Measurements from ENCODE around the gene APOOL.

The APOOL gene

DNA sequence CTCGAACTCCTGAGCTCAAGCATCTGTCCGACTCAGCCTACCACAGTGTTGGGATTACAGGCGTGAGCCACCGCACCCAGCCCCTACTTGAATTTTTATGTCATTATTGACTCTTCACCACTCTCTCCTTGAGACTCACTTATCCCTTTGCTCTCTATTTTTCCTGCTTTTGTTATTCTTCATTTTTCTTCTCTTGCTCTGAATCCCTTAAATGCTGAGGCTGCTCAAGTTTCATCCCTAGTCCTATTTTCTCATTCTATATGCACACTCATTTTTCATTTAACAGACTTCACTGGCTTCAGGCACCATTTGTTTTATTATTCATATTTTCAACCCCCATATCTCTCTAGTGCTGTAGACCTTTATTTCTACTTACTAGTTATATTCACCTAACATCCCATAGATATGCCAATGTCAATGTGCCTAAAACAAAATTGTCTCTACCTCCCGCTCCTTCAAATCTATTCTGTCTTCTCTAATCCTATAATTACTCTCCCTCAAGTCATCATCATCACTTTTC lies 85.7 kb downstream of the APOOL start:
- Histone ChIP-seq H3K27ac (ENCODE audit: low read length) (no peak overlapping the region), H3K4me1 (ENCODE audit: insufficient read depth, low read length) (no peaks in the 10 kb centered on the region), H3K36me3 (ENCODE audit: insufficient read depth, low read depth, low read length) (peaks cover 4% of the 10 kb centered on the region; the same call in 1 of the 2 replicates), H3K4me3 (ENCODE audit: low read length) (no peak overlapping the region), H3K27me3 (ENCODE audit: insufficient read depth, low read length) (no peaks in the 10 kb centered on the region), H3K9ac (ENCODE audit: low read depth, low read length) (no peak overlapping the region), H3K9me3 (ENCODE audit: insufficient read depth, low read depth, low read length) (no peaks in the 10 kb centered on the region)

GRCh38 chrX:85107407-85107806 lies 103.7 kb downstream of the APOOL start:
- no peaks in the 10 kb centered on the region for H3K9me3 ChIP-seq (ENCODE audit: insufficient read depth, low read depth, low read length)
- no peak overlapping the region for H3K9ac ChIP-seq (ENCODE audit: low read depth, low read length)
- no peak overlapping the region for H3K4me3 ChIP-seq (ENCODE audit: low read length)
- H3K27ac ChIP-seq (ENCODE audit: low read length), result no peak overlapping the region
- no peaks in the 10 kb centered on the region for H3K4me1 ChIP-seq (ENCODE audit: insufficient read depth, low read length)
- H3K27me3 ChIP-seq (ENCODE audit: insufficient read depth, low read length), result no peaks in the 10 kb centered on the region
- H3K36me3 ChIP-seq (ENCODE audit: insufficient read depth, low read depth, low read length), result no peaks in the 10 kb centered on the region

GRCh38 chrX:85108165-85108564 lies 104.5 kb downstream of the APOOL start:
- Histone ChIP-seq H3K4me3 (ENCODE audit: low read length) (no peak overlapping the region), H3K9me3 (ENCODE audit: insufficient read depth, low read depth, low read length) (no peaks in the 10 kb centered on the region), H3K27me3 (ENCODE audit: insufficient read depth, low read length) (no peaks in the 10 kb centered on the region), H3K36me3 (ENCODE audit: insufficient read depth, low read depth, low read length) (no peaks in the 10 kb centered on the region), H3K27ac (ENCODE audit: low read length) (no peak overlapping the region), H3K9ac (ENCODE audit: low read depth, low read length) (no peak overlapping the region), H3K4me1 (ENCODE audit: insufficient read depth, low read length) (no peaks in the 10 kb centered on the region)

- no peaks in the 10 kb centered on the region for H3K27me3 ChIP-seq (ENCODE audit: insufficient read depth, low read length)
- no peak overlapping the region for H3K4me3 ChIP-seq (ENCODE audit: low read length)
- no peak overlapping the region for H3K9ac ChIP-seq (ENCODE audit: low read depth, low read length)
Measured at GRCh38 chrX:85109235-85109634, 105.6 kb downstream of the APOOL start.

DNA sequence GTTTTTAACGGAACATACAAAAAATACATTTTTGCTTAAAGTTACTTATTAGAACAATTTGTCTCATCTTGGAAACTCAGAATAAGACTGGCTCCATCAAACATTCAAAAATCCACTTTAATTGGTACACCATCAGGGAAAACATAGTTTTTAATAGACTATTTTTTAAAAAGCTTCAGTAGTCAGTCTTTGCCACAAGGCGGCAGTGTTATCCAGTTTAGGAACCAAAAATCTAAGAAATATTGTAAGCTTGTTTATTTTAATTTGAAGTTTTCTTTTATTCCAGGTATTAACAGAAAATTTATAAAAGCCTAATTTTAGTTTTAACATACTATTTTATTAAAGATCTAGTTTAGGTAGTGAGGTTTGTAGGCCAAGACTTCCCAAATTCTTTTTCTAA lies 107.7 kb downstream of the APOOL start:
- no peak overlapping the region for H3K9ac ChIP-seq (ENCODE audit: low read depth, low read length)
- no peaks in the 10 kb centered on the region for H3K27me3 ChIP-seq (ENCODE audit: insufficient read depth, low read length)
- no peaks in the 10 kb centered on the region for H3K9me3 ChIP-seq (ENCODE audit: insufficient read depth, low read depth, low read length)
- no peak overlapping the region for H3K4me3 ChIP-seq (ENCODE audit: low read length)
- no peaks in the 10 kb centered on the region for H3K4me1 ChIP-seq (ENCODE audit: insufficient read depth, low read length)
- H3K36me3 ChIP-seq (ENCODE audit: insufficient read depth, low read depth, low read length), result no peaks in the 10 kb centered on the region
- no peak overlapping the region for H3K27ac ChIP-seq (ENCODE audit: low read length)

More at GRCh38 chrX:85109235-85109634, 105.6 kb downstream of the APOOL start:
- Histone ChIP-seq H3K4me1 (ENCODE audit: insufficient read depth, low read length) (no peaks in the 10 kb centered on the region), H3K9me3 (ENCODE audit: insufficient read depth, low read depth, low read length) (no peaks in the 10 kb centered on the region), H3K36me3 (ENCODE audit: insufficient read depth, low read depth, low read length) (no peaks in the 10 kb centered on the region), H3K27ac (ENCODE audit: low read length) (no peak overlapping the region)

DNA sequence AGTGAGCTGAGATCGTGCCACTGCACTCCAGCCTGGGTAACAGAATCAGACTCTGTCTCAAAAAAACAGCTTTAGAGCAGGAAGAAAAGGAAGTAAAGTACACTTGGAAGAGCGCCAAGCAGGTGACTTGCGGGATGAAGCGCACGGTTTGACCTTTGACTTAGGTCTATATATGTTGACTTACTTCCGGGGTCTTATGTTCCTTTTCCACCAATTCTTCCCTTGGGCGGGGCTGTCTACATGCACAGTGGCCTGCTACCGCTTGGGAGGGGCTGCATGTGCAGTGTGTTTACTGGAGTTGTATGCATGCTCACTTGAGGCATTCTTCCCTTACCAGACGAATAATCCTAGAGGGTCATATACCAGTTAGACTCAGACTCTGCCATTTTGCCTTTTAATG lies 108.6 kb downstream of the APOOL start:
- H3K4me1 ChIP-seq (ENCODE audit: insufficient read depth, low read length), result no peaks in the 10 kb centered on the region
- H3K27ac ChIP-seq (ENCODE audit: low read length), result no peak overlapping the region
- H3K9me3 ChIP-seq (ENCODE audit: insufficient read depth, low read depth, low read length), result no peaks in the 10 kb centered on the region
- H3K36me3 ChIP-seq (ENCODE audit: insufficient read depth, low read depth, low read length), result no peaks in the 10 kb centered on the region
- H3K4me3 ChIP-seq (ENCODE audit: low read length), result no peak overlapping the region
- H3K9ac ChIP-seq (ENCODE audit: low read depth, low read length), result no peak overlapping the region
- no peaks in the 10 kb centered on the region for H3K27me3 ChIP-seq (ENCODE audit: insufficient read depth, low read length)

DNA sequence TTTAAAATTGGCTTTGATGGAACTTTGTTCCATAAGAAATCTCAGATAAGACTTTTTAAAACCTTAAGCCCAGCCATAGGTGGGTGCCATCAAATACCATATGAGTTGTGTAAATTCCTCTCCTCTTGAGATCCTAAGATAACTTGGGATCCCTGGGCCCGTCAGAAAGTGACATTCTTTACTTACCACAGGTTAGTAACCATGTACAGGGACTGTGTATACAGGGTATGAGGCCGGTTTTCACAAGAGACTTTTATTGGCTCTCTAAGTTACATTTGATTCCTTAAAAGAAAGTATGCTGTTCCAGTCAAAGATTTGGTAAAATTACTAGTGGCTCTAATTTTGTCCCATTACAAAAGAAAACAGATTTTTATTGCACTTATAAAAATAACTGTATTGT lies 110.1 kb downstream of the APOOL start:
- no peaks in the 10 kb centered on the region for H3K9me3 ChIP-seq (ENCODE audit: insufficient read depth, low read depth, low read length)
- H3K27me3 ChIP-seq (ENCODE audit: insufficient read depth, low read length), result no peaks in the 10 kb centered on the region
- H3K4me3 ChIP-seq (ENCODE audit: low read length), result no peak overlapping the region
- H3K27ac ChIP-seq (ENCODE audit: low read length), result no peak overlapping the region
- H3K36me3 ChIP-seq (ENCODE audit: insufficient read depth, low read depth, low read length), result no peaks in the 10 kb centered on the region
- no peak overlapping the region for H3K9ac ChIP-seq (ENCODE audit: low read depth, low read length)
- H3K4me1 ChIP-seq (ENCODE audit: insufficient read depth, low read length), result no peaks in the 10 kb centered on the region

- Histone ChIP-seq H3K27ac (ENCODE audit: low read length) (no peak overlapping the region), H3K4me3 (ENCODE audit: low read length) (no peak overlapping the region), H3K36me3 (ENCODE audit: insufficient read depth, low read depth, low read length) (no peaks in the 10 kb centered on the region), H3K9me3 (ENCODE audit: insufficient read depth, low read depth, low read length) (no peaks in the 10 kb centered on the region), H3K4me1 (ENCODE audit: insufficient read depth, low read length) (no peaks in the 10 kb centered on the region), H3K27me3 (ENCODE audit: insufficient read depth, low read length) (no peaks in the 10 kb centered on the region), H3K9ac (ENCODE audit: low read depth, low read length) (no peak overlapping the region)
Measured at GRCh38 chrX:85114171-85114570, 110.5 kb downstream of the APOOL start.

GRCh38 chrX:85114776-85115175 lies 111.1 kb downstream of the APOOL start:
- H3K27ac ChIP-seq (ENCODE audit: low read length), result no peak overlapping the region
- no peak overlapping the region for H3K9ac ChIP-seq (ENCODE audit: low read depth, low read length)
- no peaks in the 10 kb centered on the region for H3K27me3 ChIP-seq (ENCODE audit: insufficient read depth, low read length)
- H3K4me1 ChIP-seq (ENCODE audit: insufficient read depth, low read length), result no peaks in the 10 kb centered on the region
- H3K9me3 ChIP-seq (ENCODE audit: insufficient read depth, low read depth, low read length), result no peaks in the 10 kb centered on the region
- H3K36me3 ChIP-seq (ENCODE audit: insufficient read depth, low read depth, low read length), result no peaks in the 10 kb centered on the region
- no peak overlapping the region for H3K4me3 ChIP-seq (ENCODE audit: low read length)

GRCh38 chrX:85115252-85115651 lies 111.6 kb downstream of the APOOL start:
- no peak overlapping the region for H3K27ac ChIP-seq (ENCODE audit: low read length)
- H3K4me1 ChIP-seq (ENCODE audit: insufficient read depth, low read length), result no peaks in the 10 kb centered on the region
- H3K9ac ChIP-seq (ENCODE audit: low read depth, low read length), result no peak overlapping the region
- H3K27me3 ChIP-seq (ENCODE audit: insufficient read depth, low read length), result no peaks in the 10 kb centered on the region
- H3K9me3 ChIP-seq (ENCODE audit: insufficient read depth, low read depth, low read length), result no peaks in the 10 kb centered on the region
- H3K36me3 ChIP-seq (ENCODE audit: insufficient read depth, low read depth, low read length), result no peaks in the 10 kb centered on the region
- H3K4me3 ChIP-seq (ENCODE audit: low read length), result no peak overlapping the region

DNA sequence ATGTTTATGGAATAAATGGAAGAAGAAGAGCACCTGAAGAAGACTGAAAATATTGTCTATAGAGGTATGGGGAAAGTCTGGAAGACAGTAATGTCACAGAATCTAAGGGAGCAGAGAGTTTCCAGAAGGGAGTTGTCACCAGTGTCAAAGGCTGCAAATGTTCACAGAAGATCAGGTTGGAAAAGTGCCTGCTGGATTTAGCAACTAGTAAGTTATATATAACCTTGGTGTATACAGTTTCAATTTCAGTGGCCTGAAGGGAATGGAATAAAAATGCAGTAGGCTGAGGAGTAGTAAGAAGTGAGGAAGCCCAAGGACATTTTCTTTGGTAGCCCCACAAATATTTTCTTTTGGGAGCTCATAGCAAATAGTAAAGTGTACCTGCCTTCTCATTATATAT lies 132.7 kb downstream of the APOOL start:
- H3K27ac ChIP-seq (ENCODE audit: low read length), result no peak overlapping the region
- no peaks in the 10 kb centered on the region for H3K4me1 ChIP-seq (ENCODE audit: insufficient read depth, low read length)
- H3K4me3 ChIP-seq (ENCODE audit: low read length), result no peak overlapping the region
- H3K9ac ChIP-seq (ENCODE audit: low read depth, low read length), result no peak overlapping the region
- H3K36me3 ChIP-seq (ENCODE audit: insufficient read depth, low read depth, low read length), result no peaks in the 10 kb centered on the region
- H3K27me3 ChIP-seq (ENCODE audit: insufficient read depth, low read length), result no peaks in the 10 kb centered on the region
- H3K9me3 ChIP-seq (ENCODE audit: insufficient read depth, low read depth, low read length), result no peaks in the 10 kb centered on the region; the same call in 1 of the 2 replicates

DNA sequence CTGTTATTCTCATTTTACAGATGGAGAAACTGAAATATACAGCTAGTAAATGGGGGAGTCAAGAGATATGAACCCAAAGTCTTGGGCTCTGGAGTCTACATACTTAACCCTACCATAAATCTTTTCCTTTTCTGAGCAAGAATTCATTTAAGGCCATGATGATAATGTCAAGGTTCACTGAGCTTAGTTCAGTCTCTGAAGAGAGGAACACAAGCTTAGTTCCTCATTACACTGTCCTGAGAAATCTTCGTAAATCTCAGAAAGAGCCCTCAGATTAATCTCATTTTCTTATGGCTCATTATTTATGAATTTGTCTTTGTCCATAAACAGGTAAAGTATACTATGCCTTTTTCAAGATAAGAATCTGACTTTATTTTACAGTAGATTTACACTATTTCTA lies 135.7 kb downstream of the APOOL start:
- Histone ChIP-seq H3K36me3 (ENCODE audit: insufficient read depth, low read depth, low read length) (no peaks in the 10 kb centered on the region), H3K4me3 (ENCODE audit: low read length) (no peak overlapping the region), H3K9ac (ENCODE audit: low read depth, low read length) (no peak overlapping the region), H3K9me3 (ENCODE audit: insufficient read depth, low read depth, low read length) (no peaks in the 10 kb centered on the region), H3K4me1 (ENCODE audit: insufficient read depth, low read length) (no peaks in the 10 kb centered on the region), H3K27me3 (ENCODE audit: insufficient read depth, low read length) (no peaks in the 10 kb centered on the region), H3K27ac (ENCODE audit: low read length) (no peak overlapping the region)

- Histone ChIP-seq H3K4me3 (ENCODE audit: low read length) (no peak overlapping the region), H3K9me3 (ENCODE audit: insufficient read depth, low read depth, low read length) (no peaks in the 10 kb centered on the region), H3K36me3 (ENCODE audit: insufficient read depth, low read depth, low read length) (no peaks in the 10 kb centered on the region), H3K4me1 (ENCODE audit: insufficient read depth, low read length) (no peaks in the 10 kb centered on the region), H3K27me3 (ENCODE audit: insufficient read depth, low read length) (no peaks in the 10 kb centered on the region), H3K27ac (ENCODE audit: low read length) (no peak overlapping the region), H3K9ac (ENCODE audit: low read depth, low read length) (no peak overlapping the region)
Measured at GRCh38 chrX:85140964-85141363, 137.3 kb downstream of the APOOL start.
